Left lobe of liver (tissue), 2 donors: ENCODE measurements around the gene ENTHD1. TPM values are rescaled to one million over a fixed set of nuclear protein-coding genes. Genes with fewer than 3 reads are reported as not detected.

ENCODE experiments used
- ATAC-seq: fragments of 200-7000 bp; cut with Tn5 transposase; one replicate; pipeline ENCODE4 v1.9.1; 2020; ENCODE audit warnings: mild to moderate bottlenecking, moderate library complexity
- DNase-seq: peaks from one replicate; pipeline ENCODE4 v3.0.0-alpha.2; 2020; ENCODE audit warnings: low spot score
- total RNA-seq: library from RNA; stranded (reverse); gene quantifications from one replicate; pipeline ENCODE4 v1.2.1, GENCODE V29; 2021
- donor health status: DM: no; HTN: no; CAD: no; lungs with moderate emphysema.
- donor health status: DM: no; HTN: yes; CAD: no.

The ENTHD1 gene
- total RNA-seq, 1 donor from 2014 or later: not detected

DNA sequence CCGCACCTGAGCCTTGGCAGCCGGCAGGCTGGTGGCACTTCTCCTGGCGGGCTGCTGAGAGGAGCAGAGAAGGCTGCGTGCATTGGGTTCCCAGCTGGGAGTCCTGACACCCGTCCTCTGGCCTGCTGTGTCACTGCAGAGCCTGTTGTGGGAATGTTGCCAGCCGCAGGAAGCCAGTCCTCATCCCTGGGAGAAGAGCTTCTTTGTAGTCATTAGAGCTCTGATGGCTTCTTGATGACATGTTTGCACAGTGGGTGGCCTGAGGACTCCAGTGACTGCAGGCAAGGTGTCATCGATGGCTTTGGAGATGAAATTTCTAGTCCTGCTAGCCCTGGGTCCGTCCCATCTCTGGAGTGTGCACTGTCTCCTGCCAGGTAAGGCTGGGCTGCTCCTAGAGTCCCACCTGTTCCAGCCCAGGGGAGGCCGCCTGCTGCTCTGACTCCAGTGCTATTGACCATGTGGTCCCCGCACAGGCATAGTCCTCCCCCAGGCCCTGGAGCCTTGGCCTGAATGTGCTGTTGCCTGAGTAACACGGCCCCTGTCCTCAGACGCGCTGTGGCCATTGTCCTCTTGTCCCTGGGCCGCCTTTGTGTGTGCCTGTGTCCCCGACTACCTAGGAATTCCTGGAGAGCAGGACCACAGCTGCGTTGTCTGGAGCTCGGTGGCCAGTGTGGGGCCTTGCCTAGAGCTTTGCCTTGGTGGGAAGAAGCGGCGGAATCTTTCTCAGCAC lies 193.8 kb downstream of the ENTHD1 start:
- no peak for ATAC-seq

DNA sequence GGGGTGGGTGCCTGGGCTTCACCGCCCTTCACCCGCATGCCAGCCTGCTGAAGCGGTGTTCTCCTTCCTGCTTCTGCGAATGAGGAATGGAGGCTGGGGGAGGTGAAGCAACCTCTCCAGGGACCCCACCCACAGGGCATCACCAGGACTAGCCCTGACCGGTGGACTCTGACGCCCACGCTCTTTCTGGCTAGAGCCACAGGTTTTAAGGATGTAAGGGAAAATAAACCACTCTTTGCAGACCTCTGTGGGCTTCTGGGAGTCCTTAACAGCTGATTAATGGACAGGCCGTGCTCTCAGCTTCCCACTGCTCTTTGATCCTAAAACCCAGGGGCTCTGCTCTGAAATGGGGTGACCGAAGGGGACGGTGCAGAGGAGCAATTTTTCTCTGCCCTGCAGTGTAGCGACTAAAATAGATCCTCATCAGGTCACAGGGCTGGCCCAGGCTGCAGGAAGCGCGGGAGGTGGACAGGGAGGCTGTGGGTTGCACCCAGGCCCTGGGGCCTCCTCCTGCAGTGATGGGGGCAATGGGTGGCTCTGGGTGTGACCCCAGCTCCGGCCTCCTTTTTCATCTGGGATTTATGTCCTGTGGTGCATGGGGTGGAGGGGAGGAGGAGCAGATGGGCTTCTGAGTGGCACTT lies 195.7 kb downstream of the ENTHD1 start:
- no peak for ATAC-seq
- no peak for DNase-seq

More for the DNA sequence above, 193.8 kb downstream of the ENTHD1 start:
- DNase-seq: no peak

DNA sequence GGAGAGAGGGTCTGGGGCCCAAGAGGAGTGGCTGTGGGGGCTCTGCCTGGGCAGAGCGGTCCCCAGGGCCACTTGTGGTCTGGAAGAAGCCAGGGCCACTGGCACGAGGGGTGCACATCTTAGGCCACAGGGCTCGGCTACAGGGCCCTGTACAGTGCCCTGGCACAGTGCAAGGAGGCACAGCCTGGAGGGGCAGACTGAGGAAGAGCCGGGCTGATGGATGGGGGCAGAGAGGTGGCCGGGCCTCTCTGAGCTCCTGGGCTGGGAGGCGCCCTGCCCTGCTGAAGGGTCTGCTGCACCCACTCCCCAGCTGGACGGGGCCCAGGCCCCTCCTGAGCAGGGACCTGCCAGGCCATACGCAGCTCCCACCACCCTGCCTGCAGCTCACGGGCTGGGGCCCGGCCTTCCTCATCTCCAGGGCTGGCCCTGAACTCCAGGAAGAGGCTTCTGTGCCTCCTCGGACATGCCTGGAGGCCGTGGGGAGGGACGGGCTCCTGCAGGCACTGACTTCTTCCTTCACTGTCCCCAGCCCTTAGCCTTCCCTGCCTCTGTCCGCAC lies 199.5 kb downstream of the ENTHD1 start:
- no peak for ATAC-seq
- DNase-seq: no peak

Other genes starting within 250 kb of the ENTHD1 start
- gene GRAP2, start 7.3 kb upstream of the ENTHD1 start, total RNA-seq: 0.55 TPM
- not detected for gene TMA7B, start 66.6 kb upstream of the ENTHD1 start, total RNA-seq
- 6.6 TPM for gene FAM83F, start 101.2 kb upstream of the ENTHD1 start, total RNA-seq